Fibroblast of villous mesenchyme (primary cell): ENCODE data around the gene PSG6. TPM values are rescaled to one million over a fixed set of nuclear protein-coding genes. Genes with fewer than 3 reads are reported as not detected.
"Not testable (repeated sequence)": the region's sequence is repeated elsewhere in the genome, so short reads cannot be mapped to it uniquely, and the experiment has no call there.

Experiments
- DNase-seq: peaks from one replicate; pipeline ENCODE4 v3.0.0-alpha.2; 2010; ENCODE audit warnings: low read depth
- H3K4me3 ChIP-seq: 2 replicates; pipeline ENCODE4 v1.5.1; 2011; ENCODE audit warnings: low read depth, mild to moderate bottlenecking, low read length
- CTCF ChIP-seq: IDR thresholded peaks from 2 replicates; pipeline ENCODE4 v1.5.1; 2012; ENCODE audit warnings: low read depth, mild to moderate bottlenecking, low read length; ENCODE audit not compliant: insufficient read depth
- total RNA-seq: library from RNA; depleted of rRNA; stranded (reverse); fragments of >200 nt; gene quantifications from 2 replicates; pipeline ENCODE4 v1.2.3, GENCODE V29; 2012

PSG6 gene
- total RNA-seq, 1 donor = 4.3 TPM

- H3K4me3 ChIP-seq, DNase-seq: not testable (repeated sequence)
Measured at GRCh38 chr19:42911731-42912130, 6.0 kb downstream of the PSG6 start.

- H3K4me3 ChIP-seq, DNase-seq: not testable (repeated sequence)
Measured at GRCh38 chr19:42906162-42906561, 11.5 kb downstream of the PSG6 start.

- H3K4me3 ChIP-seq = not testable (repeated sequence)
- peak; percentile 25 for DNase-seq
Measured at GRCh38 chr19:42900561-42900960, 17.1 kb downstream of the PSG6 start.

GRCh38 chr19:42899674-42900073 lies 18.0 kb downstream of the PSG6 start:
- DNase-seq, H3K4me3 ChIP-seq: not testable (repeated sequence)

GRCh38 chr19:42899110-42899509 lies 18.6 kb downstream of the PSG6 start:
- DNase-seq = not testable (repeated sequence)

GRCh38 chr19:42898656-42899055 lies 19.0 kb downstream of the PSG6 start:
- peak; percentile 44 for DNase-seq
- H3K4me3 ChIP-seq = not testable (repeated sequence)

More at GRCh38 chr19:42899110-42899509, 18.6 kb downstream of the PSG6 start:
- not testable (repeated sequence) for H3K4me3 ChIP-seq

GRCh38 chr19:42897729-42898128 lies 20.0 kb downstream of the PSG6 start:
- not testable (repeated sequence) for DNase-seq, H3K4me3 ChIP-seq

GRCh38 chr19:42890446-42890845 lies 27.2 kb downstream of the PSG6 start:
- not testable (repeated sequence) for H3K4me3 ChIP-seq, DNase-seq

GRCh38 chr19:42887876-42888445 lies 29.7 kb downstream of the PSG6 start:
- DNase-seq, H3K4me3 ChIP-seq: not testable (repeated sequence)

GRCh38 chr19:42882730-42883129 lies 35.0 kb downstream of the PSG6 start:
- DNase-seq, H3K4me3 ChIP-seq: not testable (repeated sequence)

- not testable (repeated sequence) for DNase-seq, H3K4me3 ChIP-seq
Measured at GRCh38 chr19:42882010-42882409, 35.7 kb downstream of the PSG6 start.

GRCh38 chr19:42881279-42881678 lies 36.4 kb downstream of the PSG6 start:
- TF ChIP-seq CTCF = peak; percentile 52
- not testable (repeated sequence) for H3K4me3 ChIP-seq, DNase-seq

- not testable (repeated sequence) for DNase-seq, H3K4me3 ChIP-seq
Measured at GRCh38 chr19:42880621-42881020, 37.1 kb downstream of the PSG6 start.

GRCh38 chr19:42879613-42880012 lies 38.1 kb downstream of the PSG6 start, which contains the start of gene PSG1:
Gene PSG1 (minus strand): TSS chr19:42879713. CDS start chr19:42879581, 132 bp downstream.
- TF ChIP-seq CTCF = no peak
- no peak within 1 kb of the TSS for H3K4me3 ChIP-seq
- no peak for DNase-seq

GRCh38 chr19:42876596-42876995 lies 41.1 kb downstream of the PSG6 start:
- H3K4me3 ChIP-seq, DNase-seq: not testable (repeated sequence)

GRCh38 chr19:42875881-42876280 lies 41.8 kb downstream of the PSG6 start:
- not testable (repeated sequence) for H3K4me3 ChIP-seq, DNase-seq

- not testable (repeated sequence) for H3K4me3 ChIP-seq
- DNase-seq = peak; percentile 66
Measured at GRCh38 chr19:42874901-42875813, 42.5 kb downstream of the PSG6 start.
